SK-N-SH (cell line): ENCODE measurements around the gene TRAF2. TPM values are rescaled to one million over a fixed set of nuclear protein-coding genes. Genes with fewer than 3 reads are reported as not detected.

Experiments
- CTCF ChIA-PET: fragments of 300-600, 350-600 bp; formaldehyde crosslinking; extraction: SDS; loops from one replicate; lab custom pipeline; 2021; lab: Yijun Ruan, JAX
- POLR2A ChIA-PET: fragments of 350-600 bp; sonication (Branson Sonifier 250); formaldehyde crosslinking; extraction: SDS; loops from one replicate; lab custom pipeline; 2020; ENCODE audit warnings: antibody characterized with exemption, inconsistent platforms; lab: Yijun Ruan, JAX
- DNase-seq: peaks from one replicate; pipeline ENCODE4 v3.0.0; 2012
- H2AFZ ChIP-seq: fragments of 200-600 bp; sonication (generic); 2 replicates; pipeline ENCODE4 v1.8.1; 2016; ENCODE audit warnings: antibody characterized with exemption, mild to moderate bottlenecking, low read depth
- H3F3A ChIP-seq: fragments of 200-600 bp; sonication (generic); replicated peaks from 2 replicates; pipeline ENCODE3; 2016; ENCODE audit warnings: antibody characterized with exemption, mild to moderate bottlenecking; ENCODE audit not compliant: insufficient read depth
- H3K27ac ChIP-seq, 2 experiments: fragments of 200-500 bp in 1 of 2; fragments of 200-600 bp in 1 of 2; sonication (Bioruptor generic) in 1 of 2; sonication (generic), shearing (Covaris generic) in 1 of 2; 2 replicates each; pipeline versions ENCODE4 v1.5.1 to v1.6.1; 2014 to 2016; ENCODE audit warnings: low read depth in 2 of 2, inconsistent platforms in 1 of 2, low read length in 1 of 2, mild to moderate bottlenecking in 1 of 2, mixed read lengths in 1 of 2
- H3K27me3 ChIP-seq: fragments of 200-600 bp; sonication (generic), shearing (Covaris generic); 2 replicates; pipeline ENCODE4 v1.6.1; 2016; ENCODE audit warnings: mixed run types; ENCODE audit not compliant: insufficient read depth
- H3K36me3 ChIP-seq, 2 experiments: fragments of 200-500 bp in 1 of 2; fragments of 200-600 bp in 1 of 2; sonication (Bioruptor generic) in 1 of 2; sonication (generic) in 1 of 2; replicated peaks in 1 of 2; 2 replicates each; pipeline versions ENCODE3 to v1.5.1; 2014 to 2016; ENCODE audit warnings: low read length in 1 of 2, mild to moderate bottlenecking in 1 of 2; ENCODE audit not compliant: insufficient read depth in 2 of 2, control insufficient read depth in 1 of 2
- H3K4me1 ChIP-seq, 2 experiments: fragments of 200-500 bp in 1 of 2; fragments of 200-600 bp in 1 of 2; sonication (Bioruptor generic) in 1 of 2; sonication (generic), shearing (Covaris generic) in 1 of 2; 2 replicates each; pipeline versions ENCODE4 v1.5.1 to v1.6.1; 2014 to 2016; ENCODE audit warnings: low read depth in 1 of 2, low read length in 1 of 2, mixed run types in 1 of 2; ENCODE audit not compliant: insufficient read depth in 2 of 2, control insufficient read depth in 1 of 2
- H3K4me2 ChIP-seq: fragments of 200-600 bp; sonication (generic), shearing (Covaris generic); 2 replicates; pipeline ENCODE4 v1.6.1; 2017; ENCODE audit warnings: mixed run types
- H3K4me3 ChIP-seq, 2 experiments: fragments of 200-500 bp in 1 of 2; fragments of 200-600 bp in 1 of 2; sonication (Bioruptor generic) in 1 of 2; sonication (generic), shearing (Covaris generic) in 1 of 2; 2 replicates each; pipeline versions ENCODE4 v1.5.1 to v1.8.1; 2014 to 2016; ENCODE audit warnings: low read depth in 2 of 2, inconsistent platforms in 1 of 2, low read length in 1 of 2, mild to moderate bottlenecking in 1 of 2, mixed read lengths in 1 of 2, moderate library complexity in 1 of 2
- H3K79me2 ChIP-seq: fragments of 200-600 bp; sonication (generic); 2 replicates; pipeline ENCODE4 v1.8.1; 2017; ENCODE audit warnings: mild to moderate bottlenecking; ENCODE audit not compliant: insufficient read depth
- H3K9ac ChIP-seq: fragments of 200-600 bp; sonication (generic); 2 replicates; pipeline ENCODE4 v1.6.1; 2017; ENCODE audit warnings: mixed run types
- H3K9me2 ChIP-seq: fragments of 200-600 bp; sonication (generic); 2 replicates; pipeline ENCODE4 v1.6.1; 2017; ENCODE audit warnings: mixed run types
- H3K9me3 ChIP-seq: fragments of 200-600 bp; sonication (generic); 2 replicates; pipeline ENCODE4 v1.6.1; 2017; ENCODE audit warnings: mixed run types, mild to moderate bottlenecking, moderate library complexity
- H4K20me1 ChIP-seq: fragments of 200-600 bp; sonication (generic); 2 replicates; pipeline ENCODE4 v1.6.1; 2017; ENCODE audit warnings: mild to moderate bottlenecking, mixed run types; ENCODE audit not compliant: insufficient read depth
- CHD2 ChIP-seq: fragments of 150-350 bp; IDR thresholded peaks from 2 replicates; pipeline ENCODE4 v1.6.1; 2018; ENCODE audit warnings: low read length; ENCODE audit not compliant: partially characterized antibody
- EZH2phosphoT487 ChIP-seq: fragments of 200-600 bp; sonication (generic); IDR thresholded peaks from 2 replicates; pipeline ENCODE4 v1.6.1; 2017; ENCODE audit warnings: low read depth, mixed run types, mild to moderate bottlenecking, antibody characterized with exemption, moderate library complexity, borderline replicate concordance
- FOSL2 ChIP-seq: IDR thresholded peaks from 2 replicates; pipeline ENCODE4 v1.4.0; 2012; ENCODE audit warnings: low read depth, mild to moderate bottlenecking, moderate library complexity, borderline replicate concordance
- FOXJ3 ChIP-seq: sonication (generic); formaldehyde crosslinking; IDR thresholded peaks from 2 replicates; pipeline ENCODE4 v1.5.1; 2020; ENCODE audit warnings: mild to moderate bottlenecking, missing genetic modification reagents
- FOXM1 ChIP-seq: IDR thresholded peaks from 2 replicates; pipeline ENCODE4 v1.4.0; 2012; ENCODE audit warnings: low read depth, mild to moderate bottlenecking
- GABPA ChIP-seq: IDR thresholded peaks from 2 replicates; pipeline ENCODE4 v1.4.0; 2012; ENCODE audit warnings: low read depth, mild to moderate bottlenecking
- JUND ChIP-seq: IDR thresholded peaks from 2 replicates; pipeline ENCODE4 v1.4.0; 2012
- MEF2A ChIP-seq: IDR thresholded peaks from 2 replicates; pipeline ENCODE4 v1.4.0; 2012; ENCODE audit warnings: low read depth, borderline replicate concordance
- NFIC ChIP-seq: IDR thresholded peaks from 2 replicates; pipeline ENCODE4 v1.4.0; 2012; ENCODE audit warnings: borderline replicate concordance
- POLR2AphosphoS5 ChIP-seq: IDR thresholded peaks from 2 replicates; pipeline ENCODE4 v1.6.1; 2012; ENCODE audit warnings: low read depth, low read length
- RAD21 ChIP-seq: IDR thresholded peaks from 2 replicates; pipeline ENCODE4 v1.6.1; 2012; ENCODE audit warnings: mild to moderate bottlenecking, low read length
- RCOR1 ChIP-seq: fragments of 150-350 bp; IDR thresholded peaks from 2 replicates; pipeline ENCODE4 v1.6.1; 2017; ENCODE audit warnings: antibody characterized with exemption, low read length
- RFX5 ChIP-seq: IDR thresholded peaks from 2 replicates; pipeline ENCODE4 v1.6.1; 2012; ENCODE audit warnings: mild to moderate bottlenecking, improper control_type of control experiment, low read length
- SMC3 ChIP-seq: IDR thresholded peaks from 2 replicates; pipeline ENCODE4 v1.6.1; 2012; ENCODE audit warnings: low read depth, low read length, improper control_type of control experiment
- WGBS: methylation state at CpG from one replicate; pipeline ENCODE4 v1.1.6; 2017; ENCODE audit warnings: low lambda C conversion rate; 5-methylcytosine and 5-hydroxymethylcytosine counted together
- polyA plus RNA-seq, 3 experiments: library from polyadenylated mRNA; depleted of rRNA; stranded (reverse); fragments of >200 nt; gene quantifications; 2 replicates each; pipeline ENCODE4 v1.2.3, GENCODE V29; 2012
- TF ChIP-seq, protein P1 (sequence below): IDR thresholded peaks from 2 replicates; pipeline ENCODE4 v1.4.0; 2012; ENCODE audit warnings: low read depth, borderline replicate concordance
- TF ChIP-seq, protein P2 (sequence below): fragments of 150-350 bp; IDR thresholded peaks from 2 replicates; pipeline ENCODE4 v1.6.1; 2016; ENCODE audit warnings: mild to moderate bottlenecking, low read depth, low read length
- TF ChIP-seq, protein P3 (sequence below): fragments of 200-600 bp; sonication (generic); IDR thresholded peaks from 2 replicates; pipeline ENCODE4 v1.6.1; 2017; ENCODE audit warnings: antibody characterized with exemption, mild to moderate bottlenecking, moderate library complexity
- TF ChIP-seq, protein P4 (sequence below): IDR thresholded peaks from 2 replicates; pipeline ENCODE4; 2012

The TRAF2 gene
- polyA plus RNA-seq, 1 of the 3 experiments (the other 2 are of a cell fraction) = 15.4 TPM

DNA sequence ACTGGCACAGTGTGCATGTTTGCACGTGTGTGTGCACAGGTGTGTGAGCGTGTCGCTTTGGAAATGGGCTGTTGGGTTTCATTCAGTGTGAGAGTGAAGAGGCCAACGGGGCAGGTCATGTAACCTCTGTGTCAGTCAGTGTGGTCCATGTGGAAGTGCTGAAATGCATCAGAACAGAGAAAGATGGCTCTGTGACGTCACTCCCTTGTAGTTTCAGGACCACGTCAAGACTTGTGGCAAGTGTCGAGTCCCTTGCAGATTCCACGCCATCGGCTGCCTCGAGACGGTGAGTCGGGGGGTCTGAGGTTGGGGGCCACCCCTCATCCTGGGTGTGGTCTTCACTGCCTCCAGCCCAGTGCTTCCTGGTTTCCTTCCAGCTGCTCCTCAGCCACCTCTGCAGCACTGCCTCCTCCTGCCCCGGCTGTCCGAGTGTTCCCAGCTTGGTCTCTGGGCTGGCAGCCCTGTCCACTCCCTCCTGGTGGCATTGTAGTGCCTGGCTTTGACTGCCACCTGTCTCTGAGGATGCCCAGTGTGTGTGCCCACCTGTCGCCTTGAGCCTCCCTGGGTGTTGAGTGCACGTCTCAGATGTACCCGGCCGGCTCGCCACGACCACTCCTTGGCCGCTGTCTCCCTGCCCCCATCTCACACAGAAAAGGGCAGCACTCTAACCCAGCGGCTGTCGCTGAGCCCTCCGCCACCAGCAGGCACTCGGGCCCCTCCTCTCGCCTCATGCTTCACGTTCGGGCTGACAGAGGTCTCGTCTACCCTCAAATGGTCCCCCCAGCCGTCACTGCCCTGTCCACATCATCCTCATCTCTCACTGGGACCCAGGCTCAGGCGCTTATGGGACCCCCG, 30.2 kb downstream of the TRAF2 start:
- no peak for DNase-seq
- H3K9ac ChIP-seq = no peak overlapping the region
- CTCF ChIA-PET = interaction anchor here (2.0 kb wide), 1 partner anchor 129 kb away, joined by 4 read pairs; no protein-coding TSS in a partner anchor
- no peak overlapping the region for H3K27ac ChIP-seq
- no peaks in the 10 kb centered on the region for H3K27me3 ChIP-seq
- WGBS = 94% methylated on average over 31 of the region's 32 CpGs
- no peaks in the 10 kb centered on the region for H4K20me1 ChIP-seq
- H2AFZ ChIP-seq = no peak overlapping the region
- no peak for TF ChIP-seq CHD2
- no peak for TF ChIP-seq RCOR1
- TF ChIP-seq JUND = no peak
- no peak for TF ChIP-seq FOXJ3 (CRISPR knock-in tag)
- TF ChIP-seq NFIC = no peak
- no peak for TF ChIP-seq SMC3
- TF ChIP-seq, protein P1, sequence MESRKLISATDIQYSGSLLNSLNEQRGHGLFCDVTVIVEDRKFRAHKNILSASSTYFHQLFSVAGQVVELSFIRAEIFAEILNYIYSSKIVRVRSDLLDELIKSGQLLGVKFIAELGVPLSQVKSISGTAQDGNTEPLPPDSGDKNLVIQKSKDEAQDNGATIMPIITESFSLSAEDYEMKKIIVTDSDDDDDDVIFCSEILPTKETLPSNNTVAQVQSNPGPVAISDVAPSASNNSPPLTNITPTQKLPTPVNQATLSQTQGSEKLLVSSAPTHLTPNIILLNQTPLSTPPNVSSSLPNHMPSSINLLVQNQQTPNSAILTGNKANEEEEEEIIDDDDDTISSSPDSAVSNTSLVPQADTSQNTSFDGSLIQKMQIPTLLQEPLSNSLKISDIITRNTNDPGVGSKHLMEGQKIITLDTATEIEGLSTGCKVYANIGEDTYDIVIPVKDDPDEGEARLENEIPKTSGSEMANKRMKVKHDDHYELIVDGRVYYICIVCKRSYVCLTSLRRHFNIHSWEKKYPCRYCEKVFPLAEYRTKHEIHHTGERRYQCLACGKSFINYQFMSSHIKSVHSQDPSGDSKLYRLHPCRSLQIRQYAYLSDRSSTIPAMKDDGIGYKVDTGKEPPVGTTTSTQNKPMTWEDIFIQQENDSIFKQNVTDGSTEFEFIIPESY = no peak
- TF ChIP-seq GABPA = no peak
- TF ChIP-seq FOXM1 = no peak
- TF ChIP-seq POLR2AphosphoS5 = no peak
- no peak for TF ChIP-seq MEF2A
- TF ChIP-seq RFX5 = no peak
- TF ChIP-seq, protein P2, sequence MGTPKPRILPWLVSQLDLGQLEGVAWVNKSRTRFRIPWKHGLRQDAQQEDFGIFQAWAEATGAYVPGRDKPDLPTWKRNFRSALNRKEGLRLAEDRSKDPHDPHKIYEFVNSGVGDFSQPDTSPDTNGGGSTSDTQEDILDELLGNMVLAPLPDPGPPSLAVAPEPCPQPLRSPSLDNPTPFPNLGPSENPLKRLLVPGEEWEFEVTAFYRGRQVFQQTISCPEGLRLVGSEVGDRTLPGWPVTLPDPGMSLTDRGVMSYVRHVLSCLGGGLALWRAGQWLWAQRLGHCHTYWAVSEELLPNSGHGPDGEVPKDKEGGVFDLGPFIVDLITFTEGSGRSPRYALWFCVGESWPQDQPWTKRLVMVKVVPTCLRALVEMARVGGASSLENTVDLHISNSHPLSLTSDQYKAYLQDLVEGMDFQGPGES = no peak
- TF ChIP-seq, protein P3, sequence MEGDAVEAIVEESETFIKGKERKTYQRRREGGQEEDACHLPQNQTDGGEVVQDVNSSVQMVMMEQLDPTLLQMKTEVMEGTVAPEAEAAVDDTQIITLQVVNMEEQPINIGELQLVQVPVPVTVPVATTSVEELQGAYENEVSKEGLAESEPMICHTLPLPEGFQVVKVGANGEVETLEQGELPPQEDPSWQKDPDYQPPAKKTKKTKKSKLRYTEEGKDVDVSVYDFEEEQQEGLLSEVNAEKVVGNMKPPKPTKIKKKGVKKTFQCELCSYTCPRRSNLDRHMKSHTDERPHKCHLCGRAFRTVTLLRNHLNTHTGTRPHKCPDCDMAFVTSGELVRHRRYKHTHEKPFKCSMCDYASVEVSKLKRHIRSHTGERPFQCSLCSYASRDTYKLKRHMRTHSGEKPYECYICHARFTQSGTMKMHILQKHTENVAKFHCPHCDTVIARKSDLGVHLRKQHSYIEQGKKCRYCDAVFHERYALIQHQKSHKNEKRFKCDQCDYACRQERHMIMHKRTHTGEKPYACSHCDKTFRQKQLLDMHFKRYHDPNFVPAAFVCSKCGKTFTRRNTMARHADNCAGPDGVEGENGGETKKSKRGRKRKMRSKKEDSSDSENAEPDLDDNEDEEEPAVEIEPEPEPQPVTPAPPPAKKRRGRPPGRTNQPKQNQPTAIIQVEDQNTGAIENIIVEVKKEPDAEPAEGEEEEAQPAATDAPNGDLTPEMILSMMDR = no peak
- no peak for TF ChIP-seq EZH2phosphoT487
- TF ChIP-seq FOSL2 = no peak
- TF ChIP-seq, protein P4, sequence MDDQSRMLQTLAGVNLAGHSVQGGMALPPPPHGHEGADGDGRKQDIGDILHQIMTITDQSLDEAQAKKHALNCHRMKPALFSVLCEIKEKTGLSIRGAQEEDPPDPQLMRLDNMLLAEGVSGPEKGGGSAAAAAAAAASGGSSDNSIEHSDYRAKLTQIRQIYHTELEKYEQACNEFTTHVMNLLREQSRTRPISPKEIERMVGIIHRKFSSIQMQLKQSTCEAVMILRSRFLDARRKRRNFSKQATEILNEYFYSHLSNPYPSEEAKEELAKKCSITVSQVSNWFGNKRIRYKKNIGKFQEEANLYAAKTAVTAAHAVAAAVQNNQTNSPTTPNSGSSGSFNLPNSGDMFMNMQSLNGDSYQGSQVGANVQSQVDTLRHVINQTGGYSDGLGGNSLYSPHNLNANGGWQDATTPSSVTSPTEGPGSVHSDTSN = no peak
- TF ChIP-seq RAD21 = no peak
- H3K79me2 ChIP-seq = no peaks in the 10 kb centered on the region
- no peaks in the 10 kb centered on the region for H3K9me3 ChIP-seq
- no peak overlapping the region for H3K4me2 ChIP-seq
- H3K36me3 ChIP-seq = peaks cover 0 to 34% of the 10 kb centered on the region in 2 experiments
- H3K4me3 ChIP-seq = no peak overlapping the region
- POLR2A ChIA-PET = interaction anchor here (1.0 kb wide), 1 partner anchor 8 kb away, joined by 5 read pairs; no protein-coding TSS in a partner anchor
- H3F3A ChIP-seq = no peaks in the 10 kb centered on the region
- peaks cover 0 to under 1% of the 10 kb centered on the region in 2 experiments; a peak in 1 of 4 replicates for H3K4me1 ChIP-seq
- no peaks in the 10 kb centered on the region for H3K9me2 ChIP-seq
